ENCODE measurements around the gene NUP93. TPM values are rescaled to one million over a fixed set of nuclear protein-coding genes. Genes with fewer than 3 reads are reported as not detected.
"Not testable (repeated sequence)": the region's sequence is repeated elsewhere in the genome, so short reads cannot be mapped to it uniquely, and the experiment has no call there.

Gene NUP93
- total RNA-seq, 1 experiment from 2014 or later: 87.7 TPM

- no peak for DNase-seq (ENCODE audit: extremely low read depth, low read depth)
These were observed 132.8 kb downstream of the NUP93 start for GRCh38 chr16:56862776-56863175.

GRCh38 chr16:56864960-56865359, 135.0 kb downstream of the NUP93 start, which contains the start of gene SLC12A3:
SLC12A3 (plus strand) TSS chr16:56865207; CDS start chr16:56865236, 29 bp downstream.
- DNase-seq (ENCODE audit: extremely low read depth, low read depth): no peak

- no peak for DNase-seq (ENCODE audit: extremely low read depth, low read depth)
These were observed 135.6 kb downstream of the NUP93 start for GRCh38 chr16:56865394-56866062.

GRCh38 chr16:56866955-56867830, 137.3 kb downstream of the NUP93 start:
- peak; percentile 67 for DNase-seq (ENCODE audit: extremely low read depth, low read depth)

- DNase-seq (ENCODE audit: extremely low read depth, low read depth): no peak
These were observed 138.2 kb downstream of the NUP93 start for GRCh38 chr16:56868175-56868574.

- DNase-seq (ENCODE audit: extremely low read depth, low read depth): not testable (repeated sequence)
These were observed 138.8 kb downstream of the NUP93 start for GRCh38 chr16:56868766-56869165.

GRCh38 chr16:56869513-56870275, 139.8 kb downstream of the NUP93 start:
- peak; percentile 28 for DNase-seq (ENCODE audit: extremely low read depth, low read depth)

GRCh38 chr16:56870276-56870888, 140.5 kb downstream of the NUP93 start:
- DNase-seq (ENCODE audit: extremely low read depth, low read depth): no peak

- DNase-seq (ENCODE audit: extremely low read depth, low read depth): no peak
These were observed 141.3 kb downstream of the NUP93 start for GRCh38 chr16:56871172-56871593.

GRCh38 chr16:56872863-56873391, 143.0 kb downstream of the NUP93 start:
- no peak for DNase-seq (ENCODE audit: extremely low read depth, low read depth)

- DNase-seq (ENCODE audit: extremely low read depth, low read depth): no peak
These were observed 144.9 kb downstream of the NUP93 start for GRCh38 chr16:56874800-56875199.

- no peak for DNase-seq (ENCODE audit: extremely low read depth, low read depth)
These were observed 146.1 kb downstream of the NUP93 start for GRCh38 chr16:56876048-56876447.

- no peak for DNase-seq (ENCODE audit: extremely low read depth, low read depth)
These were observed 147.7 kb downstream of the NUP93 start for GRCh38 chr16:56877486-56878182.

GRCh38 chr16:56878282-56878854, 148.4 kb downstream of the NUP93 start:
- no peak for DNase-seq (ENCODE audit: extremely low read depth, low read depth)

- DNase-seq (ENCODE audit: extremely low read depth, low read depth): no peak
These were observed 149.3 kb downstream of the NUP93 start for GRCh38 chr16:56879276-56879675.

GRCh38 chr16:56880176-56880575, 150.2 kb downstream of the NUP93 start:
- DNase-seq (ENCODE audit: extremely low read depth, low read depth): no peak

- DNase-seq (ENCODE audit: extremely low read depth, low read depth): no peak
These were observed 150.8 kb downstream of the NUP93 start for GRCh38 chr16:56880685-56881084.

- no peak for DNase-seq (ENCODE audit: extremely low read depth, low read depth)
These were observed 152.3 kb downstream of the NUP93 start for GRCh38 chr16:56882077-56882800.

- DNase-seq (ENCODE audit: extremely low read depth, low read depth): no peak
These were observed 153.7 kb downstream of the NUP93 start for GRCh38 chr16:56883586-56883985.
